ENCODE results near the gene KRTAP16-1. TPM values are rescaled to one million over a fixed set of nuclear protein-coding genes. Genes with fewer than 3 reads are reported as not detected.
"Not testable (repeated sequence)": the region's sequence is repeated elsewhere in the genome, so short reads cannot be mapped to it uniquely, and the experiment has no call there.

KRTAP16-1 gene
- total and polyA plus RNA-seq, 2 of the 8 experiments (the other 6 are each of a cell fraction or from before 2014, with no cell fraction given) = not detected

DNA sequence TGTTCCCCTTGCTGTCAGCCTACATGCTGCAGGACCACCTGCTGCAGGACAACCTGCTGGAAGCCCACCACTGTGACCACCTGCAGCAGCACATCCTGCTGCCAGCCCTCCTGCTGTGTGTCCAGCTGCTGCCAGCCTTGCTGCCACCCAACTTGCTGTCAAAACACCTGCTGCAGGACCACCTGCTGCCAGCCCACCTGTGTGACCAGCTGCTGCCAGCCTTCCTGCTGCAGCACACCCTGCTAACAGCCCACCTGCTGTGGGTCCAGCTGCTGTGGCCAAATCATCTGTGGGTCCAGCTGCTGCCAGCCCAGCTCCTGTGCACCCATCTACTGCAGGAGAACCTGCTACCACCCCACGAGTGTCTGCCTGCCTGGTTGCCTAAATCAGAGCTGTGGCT, 37.8 kb downstream of the KRTAP16-1 start:
- H3K27me3 ChIP-seq (replicated peaks in 1 of 4; ENCODE audit: control insufficient read depth in 3 of 4, extremely low read depth in 1 of 4, insufficient read depth in 3 of 4, low read length in 3 of 4); H3K79me2 ChIP-seq (ENCODE audit: control insufficient read depth in 1 of 2, insufficient read depth in 2 of 2, low read length in 2 of 2); H2AFZ ChIP-seq (ENCODE audit: low read length); H3K36me3 ChIP-seq (ENCODE audit: control insufficient read depth in 2 of 4, insufficient read depth in 4 of 4, low read length in 3 of 4); FAIRE-seq; H3K23ac ChIP-seq (ENCODE audit: insufficient read length); H4K5ac ChIP-seq (ENCODE audit: insufficient read length, low read depth, low read length); H4K91ac ChIP-seq (replicated peaks; ENCODE audit: insufficient read length, low read length); CTCF ChIA-PET (ENCODE audit: partially characterized antibody); H2BK15ac ChIP-seq (ENCODE audit: low read length); H3K4me2 ChIP-seq (ENCODE audit: insufficient read depth in 1 of 2, low read depth in 2 of 2, low read length in 2 of 2); H3K27ac ChIP-seq (ENCODE audit: low read depth, low read length); H2BK12ac ChIP-seq (ENCODE audit: low read depth, low read length); H3K14ac ChIP-seq (ENCODE audit: insufficient read length); H4K8ac ChIP-seq (ENCODE audit: extremely low read depth, insufficient read depth, low read length); H3K9ac ChIP-seq (replicated peaks in 1 of 4; ENCODE audit: extremely low read depth in 1 of 4, low read depth in 3 of 4, low read length in 3 of 4); H3K23me2 ChIP-seq (ENCODE audit: low read depth, low read length); H3K79me1 ChIP-seq (ENCODE audit: low read depth, low read length); H4K20me1 ChIP-seq (replicated peaks in 1 of 2; ENCODE audit: control insufficient read depth in 1 of 2, insufficient read depth in 2 of 2, low read length in 2 of 2); H3K56ac ChIP-seq (replicated peaks; ENCODE audit: insufficient read length, low read depth, low read length); H2BK120ac ChIP-seq (replicated peaks; ENCODE audit: low read depth, low read length); H3K4ac ChIP-seq (replicated peaks; ENCODE audit: insufficient read length, low read depth, low read length); H2AK5ac ChIP-seq (ENCODE audit: low read depth, low read length); H3K4me1 ChIP-seq (replicated peaks in 1 of 4; ENCODE audit: control insufficient read depth in 3 of 4, insufficient read depth in 4 of 4, low read length in 3 of 4); H3K18ac ChIP-seq (ENCODE audit: extremely low read depth, low read length); H2BK20ac ChIP-seq (ENCODE audit: low read length); H3K4me3 ChIP-seq (ENCODE audit: extremely low read depth in 1 of 4, insufficient read depth in 2 of 4, low read depth in 3 of 4, low read length in 4 of 4); H2BK5ac ChIP-seq (ENCODE audit: low read depth, low read length); H3K9me3 ChIP-seq (ENCODE audit: insufficient read depth in 2 of 2, low read depth in 1 of 2, low read length in 1 of 2); DNase-seq (ENCODE audit: low read depth in 1 of 2, low spot score in 2 of 2); POLR2A ChIA-PET (ENCODE audit: partially characterized antibody): not testable (repeated sequence)
- no CpG with 5 or more reads among the region's 1 CpG for WGBS, 2 experiments (ENCODE audit: extremely low coverage in 1 of 2, insufficient coverage in 1 of 2, insufficient read length in 1 of 2, insufficient replicate concordance in 2 of 2, low coverage in 1 of 2, low lambda C conversion rate in 2 of 2, missing lambda C conversion rate in 1 of 2)
